PC-9 (cell line): ENCODE data around the gene TSHZ3. TPM values are rescaled to one million over a fixed set of nuclear protein-coding genes. Genes with fewer than 3 reads are reported as not detected.

Experiments used
- Bru-seq: library from RNA; stranded (reverse); fragments of 400-500 nt; gene quantifications from one replicate; lab custom pipeline; 2021; lab: Mats Ljungman, UMichigan
- BruChase-seq, 2 experiments: library from RNA; stranded (reverse); fragments of 400-500 nt; gene quantifications; one replicate each; lab custom pipeline; 2021; lab: Mats Ljungman, UMichigan
- BruUV-seq: library from RNA; stranded (reverse); fragments of 400-500 nt; replicated peaks from 2 replicates; lab custom pipeline; 2021; lab: Mats Ljungman, UMichigan
- CTCF ChIA-PET: fragments of 300-600 bp; sonication (Branson Sonifier 250); formaldehyde crosslinking; loops from one replicate; lab custom pipeline; 2022; ENCODE audit warnings: antibody characterized with exemption; lab: Charles Lee
- POLR2A ChIA-PET: fragments of 300-600 bp; sonication (Branson Sonifier 250); formaldehyde crosslinking; loops from one replicate; lab custom pipeline; 2022; ENCODE audit warnings: antibody characterized with exemption; ENCODE audit not compliant: unreplicated experiment; lab: Charles Lee
- DNase-seq, 2 experiments: peaks; one replicate each; pipeline versions ENCODE4 v3.0.0 to v3.0.0-alpha.2; 2015 to 2022; ENCODE audit warnings: mixed read lengths in 1 of 2
- H2AFZ ChIP-seq: fragments of 200-600 bp; sonication (generic); 2 replicates; pipeline ENCODE4 v1.8.1; 2017; ENCODE audit warnings: antibody characterized with exemption
- H3F3A ChIP-seq: fragments of 200-600 bp; sonication (generic); 2 replicates; pipeline ENCODE4 v1.8.1; 2017; ENCODE audit warnings: antibody characterized with exemption, mild to moderate bottlenecking, low read depth; ENCODE audit not compliant: insufficient read depth
- H3K27ac ChIP-seq: fragments of 200-600 bp; sonication (generic); 2 replicates; pipeline ENCODE4 v1.6.1; 2016; ENCODE audit warnings: mixed run types
- H3K27me3 ChIP-seq: fragments of 200-600 bp; sonication (generic); 2 replicates; pipeline ENCODE4 v1.6.1; 2016; ENCODE audit warnings: low read depth, mixed run types; ENCODE audit not compliant: insufficient read depth
- H3K36me3 ChIP-seq: fragments of 200-600 bp; sonication (generic); 2 replicates; pipeline ENCODE4 v1.6.1; 2016; ENCODE audit warnings: low read depth, mixed run types
- H3K4me1 ChIP-seq: fragments of 200-600 bp; sonication (generic); replicated peaks from 2 replicates; pipeline ENCODE4 v1.6.1; 2016; ENCODE audit warnings: mixed run types; ENCODE audit not compliant: insufficient read depth
- H3K4me2 ChIP-seq: fragments of 200-600 bp; sonication (generic); 2 replicates; pipeline ENCODE4 v1.6.1; 2017; ENCODE audit warnings: mixed run types
- H3K4me3 ChIP-seq: fragments of 200-600 bp; sonication (generic); 2 replicates; pipeline ENCODE4 v1.6.1; 2016; ENCODE audit warnings: mixed run types
- H3K79me2 ChIP-seq: fragments of 200-600 bp; sonication (generic); 2 replicates; pipeline ENCODE4 v1.6.1; 2017; ENCODE audit warnings: low read depth, mixed run types
- H3K9me2 ChIP-seq: fragments of 200-600 bp; sonication (generic); 2 replicates; pipeline ENCODE4 v1.8.1; 2017; ENCODE audit warnings: mild to moderate bottlenecking; ENCODE audit not compliant: insufficient read depth
- H3K9me3 ChIP-seq: fragments of 200-600 bp; sonication (generic); 2 replicates; pipeline ENCODE4 v1.8.1; 2016; ENCODE audit warnings: low read depth; ENCODE audit not compliant: insufficient read depth
- H4K20me1 ChIP-seq: fragments of 200-600 bp; sonication (generic); 2 replicates; pipeline ENCODE4 v1.8.1; 2017; ENCODE audit not compliant: insufficient read depth
- CTCF ChIP-seq: fragments of 200-600 bp; sonication (generic); conservative IDR thresholded peaks from 2 replicates; pipeline ENCODE4 v1.6.1; 2017; ENCODE audit warnings: mixed run types, antibody characterized with exemption, mild to moderate bottlenecking, moderate library complexity
- EZH2 ChIP-seq: fragments of 200-600 bp; sonication (generic); IDR thresholded peaks from 2 replicates; pipeline ENCODE4 v1.8.0; 2017; ENCODE audit warnings: antibody characterized with exemption, low read depth
- intact Hi-C: fragments of 100-400 bp; cut with micrococcal nuclease; formaldehyde crosslinking; loops from one replicate; pipeline ENCODE4 v1.10.0; 2022; ENCODE audit not compliant: unreplicated experiment
- long read RNA-seq: library from polyadenylated mRNA; stranded (forward); transcript quantifications from one replicate; pipeline ENCODE4 v2.0.0, GENCODE V29; 2022
- total RNA-seq: library from RNA; stranded (reverse); gene quantifications from 2 replicates; pipeline ENCODE4 v1.2.3, GENCODE V29; 2021

The TSHZ3 gene
- total RNA-seq (not detected in 2 replicates), Bru-seq, nascent RNA (not detected), BruChase-seq, experiment 1, labeled RNA remaining after a 2-hour chase (not detected), BruChase-seq, experiment 2, labeled RNA remaining after a 6-hour chase (not detected)
- long read RNA-seq = 0 reads

- Histone ChIP-seq H3K4me1 (no peaks in the 10 kb centered on the region), H3K9me3 (no peaks in the 10 kb centered on the region), H4K20me1 (no peaks in the 10 kb centered on the region), H3K4me2 (no peak within 1 kb of the TSS), H3K79me2 (no peaks in the 10 kb centered on the region), H3K9me2 (no peaks in the 10 kb centered on the region), H3K4me3 (no peak within 1 kb of the TSS), H3F3A (no peaks in the 10 kb centered on the region), H3K36me3 (no peaks in the 10 kb centered on the region), H3K27ac (no peak within 1 kb of the TSS), H3K27me3 (peaks cover 34% of the 10 kb centered on the region), H2AFZ (no peak within 1 kb of the TSS)
- POLR2A ChIA-PET = no interaction called here
- TF ChIP-seq EZH2 (no peak), CTCF (no peak)
- CTCF ChIA-PET = no interaction called here
- DNase-seq = no peak
- intact Hi-C loops = no loop called here
- BruUV-seq = no TSS peak
These were observed at the start of gene TSHZ3 for GRCh38 chr19:31349160-31349881. TSS of gene TSHZ3 (minus strand) at chr19:31349436. CDS start at chr19:31349219, 217 bp downstream.

GRCh38 chr19:31397308-31397707 is 48.1 kb upstream of the TSHZ3 start:
- no peak for DNase-seq
- no peak for TF ChIP-seq CTCF
- no peak for TF ChIP-seq EZH2
- no TSS peak for BruUV-seq
- ChIA-PET CTCF (no interaction called here), POLR2A (no interaction called here)
- Histone ChIP-seq H3K27me3 (peaks cover 8% of the 10 kb centered on the region), H3K4me3 (no peak overlapping the region), H3K9me2 (no peaks in the 10 kb centered on the region), H3K4me1 (no peaks in the 10 kb centered on the region), H3K36me3 (no peaks in the 10 kb centered on the region), H3K79me2 (no peaks in the 10 kb centered on the region), H4K20me1 (no peaks in the 10 kb centered on the region), H3F3A (no peaks in the 10 kb centered on the region), H3K4me2 (no peak overlapping the region), H2AFZ (no peak overlapping the region), H3K9me3 (no peaks in the 10 kb centered on the region), H3K27ac (no peak overlapping the region)
- intact Hi-C loops = no loop called here

- H3K27ac ChIP-seq = no peak overlapping the region
- no peak overlapping the region for H3K4me3 ChIP-seq
- no TSS peak for BruUV-seq
- no peak for TF ChIP-seq EZH2
- no peak for TF ChIP-seq CTCF
- ChIA-PET POLR2A (no interaction called here), CTCF (interaction anchor here (0.8 kb wide), 1 partner anchor 119 kb away, joined by 3 read pairs; no protein-coding TSS in a partner anchor)
- no peak for DNase-seq
- H3K4me1 ChIP-seq = no peaks in the 10 kb centered on the region
- no peak overlapping the region for H3K4me2 ChIP-seq
- no peak overlapping the region for H2AFZ ChIP-seq
- H3K27me3 ChIP-seq = peaks cover 35% of the 10 kb centered on the region
- no peaks in the 10 kb centered on the region for H3K36me3 ChIP-seq
- no peaks in the 10 kb centered on the region for H3F3A ChIP-seq
- H3K9me3 ChIP-seq = no peaks in the 10 kb centered on the region
- no peaks in the 10 kb centered on the region for H3K9me2 ChIP-seq
- H3K79me2 ChIP-seq = no peaks in the 10 kb centered on the region
- intact Hi-C loops = no loop called here
- H4K20me1 ChIP-seq = no peaks in the 10 kb centered on the region
These were observed 43.2 kb upstream of the TSHZ3 start for GRCh38 chr19:31392464-31392863.
